MM.1S (cell line): ENCODE data around the gene RSU1.

Experiments
- EZH2 ChIP-seq: fragments of 300-600 bp; sonication (generic); optimal IDR thresholded peaks from 2 replicates; pipeline ENCODE3; 2017; ENCODE audit warnings: low read depth, mild to moderate bottlenecking, antibody characterized with exemption, low read length, mixed read lengths
- TF ChIP-seq, protein P1 (sequence below): fragments of 300-600 bp; sonication (generic); IDR thresholded peaks from 2 replicates; pipeline ENCODE4 v1.5.1; 2016; ENCODE audit warnings: antibody characterized with exemption, low read length, mixed read lengths

DNA sequence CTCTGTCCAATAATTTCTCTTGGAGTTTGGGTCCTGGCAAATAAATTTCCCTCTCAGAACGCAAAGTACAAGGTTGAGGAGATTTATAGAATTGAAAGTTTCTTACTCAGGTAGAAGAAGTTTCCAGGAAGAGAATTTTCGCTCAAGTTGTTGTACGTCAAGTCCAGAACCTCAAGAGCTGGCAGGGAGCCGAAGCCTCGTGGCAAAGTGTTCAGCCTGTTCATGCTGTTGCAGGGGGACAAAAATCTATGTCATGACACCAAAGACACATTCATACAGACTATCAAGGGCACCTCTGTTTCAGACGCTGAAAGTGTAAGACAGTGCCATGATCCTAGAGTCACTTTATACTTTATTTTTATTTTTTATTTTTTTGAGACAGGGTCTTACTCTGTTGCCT, 62.5 kb downstream of the RSU1 start:
- TF ChIP-seq, protein P1, sequence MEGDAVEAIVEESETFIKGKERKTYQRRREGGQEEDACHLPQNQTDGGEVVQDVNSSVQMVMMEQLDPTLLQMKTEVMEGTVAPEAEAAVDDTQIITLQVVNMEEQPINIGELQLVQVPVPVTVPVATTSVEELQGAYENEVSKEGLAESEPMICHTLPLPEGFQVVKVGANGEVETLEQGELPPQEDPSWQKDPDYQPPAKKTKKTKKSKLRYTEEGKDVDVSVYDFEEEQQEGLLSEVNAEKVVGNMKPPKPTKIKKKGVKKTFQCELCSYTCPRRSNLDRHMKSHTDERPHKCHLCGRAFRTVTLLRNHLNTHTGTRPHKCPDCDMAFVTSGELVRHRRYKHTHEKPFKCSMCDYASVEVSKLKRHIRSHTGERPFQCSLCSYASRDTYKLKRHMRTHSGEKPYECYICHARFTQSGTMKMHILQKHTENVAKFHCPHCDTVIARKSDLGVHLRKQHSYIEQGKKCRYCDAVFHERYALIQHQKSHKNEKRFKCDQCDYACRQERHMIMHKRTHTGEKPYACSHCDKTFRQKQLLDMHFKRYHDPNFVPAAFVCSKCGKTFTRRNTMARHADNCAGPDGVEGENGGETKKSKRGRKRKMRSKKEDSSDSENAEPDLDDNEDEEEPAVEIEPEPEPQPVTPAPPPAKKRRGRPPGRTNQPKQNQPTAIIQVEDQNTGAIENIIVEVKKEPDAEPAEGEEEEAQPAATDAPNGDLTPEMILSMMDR: no peak
- no peak for TF ChIP-seq EZH2
